Stimulated activated naive B cell treated with anti-CD40 and anti-IgM and Interleukin-4, amounts not matched to agents 10 μg/mL and 1 μg/mL and 100 μg/mL, for 72 hours (primary cell): ENCODE data around the gene CAMTA2.

ENCODE experiments used
- ATAC-seq, 2 donors: fragments of 150-1000 bp; cut with Tn5 transposase; replicated peaks; 2 replicates each; pipeline ENCODE4 v1.10.0; 2021; ENCODE audit warnings: moderate library complexity in 1 of 2
- DNase-seq: peaks from one replicate; pipeline ENCODE4 v3.0.0; 2021
- H3K27ac Mint-ChIP-seq: one replicate; pipeline ENCODE4 v1.8.0; 2022; ENCODE audit warnings: mild to moderate bottlenecking, mixed read lengths
- H3K27me3 Mint-ChIP-seq, 2 donors: one replicate each; pipeline ENCODE4 v1.8.0; 2022; ENCODE audit warnings: mixed read lengths in 2 of 2
- H3K36me3 Mint-ChIP-seq, 2 donors: one replicate each; pipeline ENCODE4 v1.8.0; 2022; ENCODE audit warnings: mixed read lengths in 2 of 2, mild to moderate bottlenecking in 1 of 2
- H3K4me1 Mint-ChIP-seq, 2 donors: one replicate each; pipeline ENCODE4 v1.8.0; 2022; ENCODE audit warnings: mixed read lengths in 2 of 2, mild to moderate bottlenecking in 1 of 2
- H3K4me3 Mint-ChIP-seq, 2 donors: one replicate each; pipeline ENCODE4 v1.8.0; 2022; ENCODE audit warnings: mild to moderate bottlenecking in 2 of 2, mixed read lengths in 2 of 2, moderate library complexity in 1 of 2
- H3K9me3 Mint-ChIP-seq, 2 donors: one replicate each; pipeline ENCODE4 v1.8.0; 2022; ENCODE audit warnings: mixed read lengths in 2 of 2, mild to moderate bottlenecking in 1 of 2

Gene CAMTA2

GRCh38 chr17:4969047-4969550 lies 18.4 kb downstream of the CAMTA2 start:
- H3K36me3 Mint-ChIP-seq = peaks cover 46 to 48% of the 10 kb centered on the region in 2 donors
- H3K9me3 Mint-ChIP-seq = no peaks in the 10 kb centered on the region
- H3K4me1 Mint-ChIP-seq = peaks cover 17 to 25% of the 10 kb centered on the region in 2 donors
- DNase-seq = no peak
- H3K27ac Mint-ChIP-seq = no peak overlapping the region
- H3K4me3 Mint-ChIP-seq = no peak overlapping the region
- no peak for ATAC-seq
- H3K27me3 Mint-ChIP-seq = no peaks in the 10 kb centered on the region

GRCh38 chr17:4968486-4969046 lies 18.9 kb downstream of the CAMTA2 start:
- no peak overlapping the region for H3K27ac Mint-ChIP-seq
- H3K4me3 Mint-ChIP-seq = no peak overlapping the region
- ATAC-seq (no peak), DNase-seq (no peak)
- no peaks in the 10 kb centered on the region for H3K9me3 Mint-ChIP-seq
- H3K4me1 Mint-ChIP-seq = peaks cover 17 to 23% of the 10 kb centered on the region in 2 donors
- no peaks in the 10 kb centered on the region for H3K27me3 Mint-ChIP-seq
- H3K36me3 Mint-ChIP-seq = peaks cover 42% of the 10 kb centered on the region in 2 donors

GRCh38 chr17:4967539-4968485 lies 19.7 kb downstream of the CAMTA2 start, which contains the start of gene SPAG7:
SPAG7 (minus strand) TSS chr17:4967817; CDS start chr17:4967804, 13 bp downstream.
- DNase-seq = peak; percentile 96
- no peak within 1 kb of the TSS for H3K4me3 Mint-ChIP-seq
- H3K27me3 Mint-ChIP-seq = no peaks in the 10 kb centered on the region
- no peak within 1 kb of the TSS for H3K27ac Mint-ChIP-seq
- no peaks in the 10 kb centered on the region for H3K9me3 Mint-ChIP-seq
- ATAC-seq = peak; percentile 52 to 71
- H3K4me1 Mint-ChIP-seq = peaks cover 17 to 25% of the 10 kb centered on the region in 2 donors
- peaks cover 37 to 40% of the 10 kb centered on the region in 2 donors for H3K36me3 Mint-ChIP-seq

- ATAC-seq = peak; percentile 83 to 86
- Mint-ChIP-seq H3K27ac (no peak overlapping the region), H3K36me3 (peaks cover 29 to 32% of the 10 kb centered on the region in 2 donors), H3K9me3 (no peaks in the 10 kb centered on the region), H3K4me3 (no peak overlapping the region), H3K4me1 (peaks cover 17 to 23% of the 10 kb centered on the region in 2 donors), H3K27me3 (no peaks in the 10 kb centered on the region)
- DNase-seq = peak; percentile 98
Measured at GRCh38 chr17:4966844-4967538, 20.5 kb downstream of the CAMTA2 start.

- ATAC-seq (no peak), DNase-seq (no peak)
- Mint-ChIP-seq H3K27ac (peak overlapping the region; percentile 84), H3K9me3 (no peaks in the 10 kb centered on the region), H3K27me3 (no peaks in the 10 kb centered on the region), H3K4me3 (peak overlapping the region in 1 of 2 donors; percentile 11), H3K4me1 (peaks cover 17% of the 10 kb centered on the region in 2 donors), H3K36me3 (peaks cover 26% of the 10 kb centered on the region in 2 donors)
Measured at GRCh38 chr17:4965311-4965986, 22.0 kb downstream of the CAMTA2 start.

- H3K27me3 Mint-ChIP-seq = no peaks in the 10 kb centered on the region
- DNase-seq (no peak), ATAC-seq (no peak)
- H3K36me3 Mint-ChIP-seq = peaks cover 40 to 55% of the 10 kb centered on the region in 2 donors
- no peak overlapping the region for H3K4me3 Mint-ChIP-seq
- H3K4me1 Mint-ChIP-seq = peaks cover 11 to 22% of the 10 kb centered on the region in 2 donors
- no peaks in the 10 kb centered on the region for H3K9me3 Mint-ChIP-seq
- peak overlapping the region; percentile 77 for H3K27ac Mint-ChIP-seq
Measured at GRCh38 chr17:4960279-4960922, 27.1 kb downstream of the CAMTA2 start.

- Mint-ChIP-seq H3K27ac (no peak overlapping the region), H3K9me3 (no peaks in the 10 kb centered on the region), H3K36me3 (peaks cover 37 to 46% of the 10 kb centered on the region in 2 donors), H3K4me1 (peaks cover 6 to 18% of the 10 kb centered on the region in 2 donors), H3K4me3 (no peak overlapping the region), H3K27me3 (no peaks in the 10 kb centered on the region)
- DNase-seq (no peak), ATAC-seq (no peak)
Measured at GRCh38 chr17:4959261-4959965, 28.1 kb downstream of the CAMTA2 start.

- ATAC-seq = peak in 1 of 2 donors; percentile 31
Measured at GRCh38 chr17:4958102-4958501, 29.4 kb downstream of the CAMTA2 start.

GRCh38 chr17:4956493-4957061 lies 30.9 kb downstream of the CAMTA2 start:
- H3K27ac Mint-ChIP-seq = no peak overlapping the region
- ATAC-seq (no peak), DNase-seq (no peak)
- peaks cover 39 to 52% of the 10 kb centered on the region in 2 donors for H3K36me3 Mint-ChIP-seq
- no peaks in the 10 kb centered on the region for H3K9me3 Mint-ChIP-seq
- H3K4me1 Mint-ChIP-seq = peaks cover 8 to 23% of the 10 kb centered on the region in 2 donors
- H3K27me3 Mint-ChIP-seq = no peaks in the 10 kb centered on the region
- H3K4me3 Mint-ChIP-seq = no peak overlapping the region

More at GRCh38 chr17:4958102-4958501, 29.4 kb downstream of the CAMTA2 start:
- Mint-ChIP-seq H3K27ac (no peak overlapping the region), H3K4me1 (peaks cover 5 to 18% of the 10 kb centered on the region in 2 donors), H3K9me3 (no peaks in the 10 kb centered on the region), H3K4me3 (no peak overlapping the region), H3K27me3 (no peaks in the 10 kb centered on the region), H3K36me3 (peaks cover 37 to 51% of the 10 kb centered on the region in 2 donors)
- DNase-seq = no peak

- no peak overlapping the region for H3K27ac Mint-ChIP-seq
Measured at GRCh38 chr17:4955091-4955490, 32.4 kb downstream of the CAMTA2 start.

GRCh38 chr17:4953451-4953961 lies 34.0 kb downstream of the CAMTA2 start:
- Mint-ChIP-seq H3K4me3 (no peak overlapping the region), H3K27ac (no peak overlapping the region), H3K4me1 (peaks cover 22 to 39% of the 10 kb centered on the region in 2 donors), H3K36me3 (peaks cover 20 to 40% of the 10 kb centered on the region in 2 donors), H3K9me3 (no peaks in the 10 kb centered on the region), H3K27me3 (no peaks in the 10 kb centered on the region)
- ATAC-seq = no peak
- no peak for DNase-seq

More at GRCh38 chr17:4955091-4955490, 32.4 kb downstream of the CAMTA2 start:
- no peak for DNase-seq
- Mint-ChIP-seq H3K4me1 (peaks cover 22 to 38% of the 10 kb centered on the region in 2 donors), H3K36me3 (peaks cover 32 to 52% of the 10 kb centered on the region in 2 donors), H3K27me3 (no peaks in the 10 kb centered on the region), H3K4me3 (no peak overlapping the region), H3K9me3 (no peaks in the 10 kb centered on the region)
- no peak for ATAC-seq

GRCh38 chr17:4951486-4951885 lies 36.0 kb downstream of the CAMTA2 start:
- Mint-ChIP-seq H3K9me3 (no peaks in the 10 kb centered on the region), H3K4me1 (peaks cover 18 to 32% of the 10 kb centered on the region in 2 donors), H3K36me3 (peaks cover 21 to 42% of the 10 kb centered on the region in 2 donors), H3K27me3 (no peaks in the 10 kb centered on the region), H3K27ac (peak overlapping the region; percentile 97), H3K4me3 (peak overlapping the region; percentile 86 to 91)
- DNase-seq (no peak), ATAC-seq (no peak)
